Upper lobe of right lung (tissue), 1 donor: ENCODE results near the gene PARK7. TPM values are rescaled to one million over a fixed set of nuclear protein-coding genes. Genes with fewer than 3 reads are reported as not detected.
"Not testable (repeated sequence)": the region's sequence is repeated elsewhere in the genome, so short reads cannot be mapped to it uniquely, and the experiment has no call there.

Experiments
- ATAC-seq: fragments of 200-7000 bp; cut with Tn5 transposase; one replicate; pipeline ENCODE4 v1.9.1; 2020; ENCODE audit warnings: mild to moderate bottlenecking, moderate library complexity
- DNase-seq: peaks from one replicate; pipeline ENCODE4 v3.0.0-alpha.2; 2020
- H3K27ac ChIP-seq: fragments of 200-600 bp; one replicate; pipeline ENCODE4 v1.8.0; 2022
- H3K27me3 ChIP-seq: fragments of 200-600 bp; one replicate; pipeline ENCODE4 v1.8.0; 2022; ENCODE audit warnings: mild to moderate bottlenecking
- H3K36me3 ChIP-seq: fragments of 200-600 bp; one replicate; pipeline ENCODE4 v1.8.0; 2022
- H3K4me1 ChIP-seq: fragments of 200-600 bp; one replicate; pipeline ENCODE4 v1.8.0; 2022
- H3K4me3 ChIP-seq: fragments of 200-600 bp; one replicate; pipeline ENCODE4 v1.8.0; 2022; ENCODE audit warnings: mild to moderate bottlenecking
- H3K9me3 ChIP-seq: fragments of 200-600 bp; one replicate; pipeline ENCODE4 v1.8.0; 2022
- CTCF ChIP-seq: fragments of 200-600 bp; IDR thresholded peaks from one replicate; pipeline ENCODE4 v1.8.0; 2022; ENCODE audit warnings: antibody characterized with exemption
- intact Hi-C: fragments of 100-400 bp; cut with DNase I; formaldehyde crosslinking; loops from one replicate; pipeline ENCODE4 v1.11.0; 2022
- total RNA-seq: library from RNA; stranded (reverse); fragmentation: NEBNext Ultra II Directional; extraction: Animal tissue kit (Norgen Biotek cat#: 25700); gene quantifications from one replicate; pipeline ENCODE4 v1.2.1, GENCODE V29; 2021
- donor health status: DM: no; HTN: yes; CAD: no; lungs with severe emphysema.

PARK7 gene
- total RNA-seq, 1 donor from 2014 or later = 184 TPM

GRCh38 chr1:7940745-7941436 lies 20.6 kb upstream of the PARK7 start, which contains the start of gene TNFRSF9:
Gene TNFRSF9, minus strand, starts transcription at chr1:7940839. Its CDS starts 845 bp downstream, at chr1:7939994.
- no peak within 1 kb of the TSS for H3K27ac ChIP-seq
- H3K27me3 ChIP-seq = peaks cover 9% of the 10 kb centered on the region
- no peak for TF ChIP-seq CTCF
- peaks cover 7% of the 10 kb centered on the region for H3K4me1 ChIP-seq
- DNase-seq = peak; percentile 68
- no peaks in the 10 kb centered on the region for H3K36me3 ChIP-seq
- intact Hi-C loops = no loop called here
- no peaks in the 10 kb centered on the region for H3K9me3 ChIP-seq
- ATAC-seq = peak; percentile 40
- H3K4me3 ChIP-seq = no peak within 1 kb of the TSS

GRCh38 chr1:7941437-7941793 lies 20.1 kb upstream of the PARK7 start:
- intact Hi-C loops = no loop called here

GRCh38 chr1:7942214-7942921 lies 19.1 kb upstream of the PARK7 start:
- Histone ChIP-seq H3K4me3 (peak overlapping the region; percentile 32), H3K27ac (peak overlapping the region; percentile 33), H3K9me3 (no peaks in the 10 kb centered on the region), H3K4me1 (peaks cover 7% of the 10 kb centered on the region), H3K27me3 (peaks cover 4% of the 10 kb centered on the region), H3K36me3 (no peaks in the 10 kb centered on the region)
- TF ChIP-seq CTCF = peak; percentile 44
- DNase-seq = peak; percentile 80
- intact Hi-C loops = no loop called here
- ATAC-seq = peak; percentile 85

More at GRCh38 chr1:7941437-7941793, 20.1 kb upstream of the PARK7 start:
- Histone ChIP-seq H3K27me3 (peaks cover 9% of the 10 kb centered on the region), H3K9me3 (no peaks in the 10 kb centered on the region), H3K4me1 (peaks cover 7% of the 10 kb centered on the region), H3K27ac (no peak overlapping the region), H3K4me3 (no peak overlapping the region), H3K36me3 (no peaks in the 10 kb centered on the region)
- ATAC-seq (no peak), DNase-seq (no peak)
- TF ChIP-seq CTCF = no peak

GRCh38 chr1:7943251-7943650 lies 18.3 kb upstream of the PARK7 start:
- Histone ChIP-seq H3K4me1 (peaks cover 7% of the 10 kb centered on the region), H3K4me3 (no peak overlapping the region), H3K9me3 (no peaks in the 10 kb centered on the region), H3K27ac (no peak overlapping the region), H3K36me3 (no peaks in the 10 kb centered on the region), H3K27me3 (no peaks in the 10 kb centered on the region)
- peak; percentile 3 for ATAC-seq
- intact Hi-C loops = no loop called here
- TF ChIP-seq CTCF = no peak
- no peak for DNase-seq

- Histone ChIP-seq H3K27ac (no peak overlapping the region), H3K36me3 (no peaks in the 10 kb centered on the region), H3K4me1 (no peaks in the 10 kb centered on the region), H3K4me3 (no peak overlapping the region), H3K9me3 (no peaks in the 10 kb centered on the region), H3K27me3 (no peaks in the 10 kb centered on the region)
- no peak for ATAC-seq
- no peak for DNase-seq
- intact Hi-C loops = no loop called here
- TF ChIP-seq CTCF = no peak
Measured at GRCh38 chr1:7948960-7949359, 12.6 kb upstream of the PARK7 start.

GRCh38 chr1:7952791-7953190 lies 8.7 kb upstream of the PARK7 start:
- H3K4me1 ChIP-seq, H3K27ac ChIP-seq, H3K27me3 ChIP-seq, H3K9me3 ChIP-seq, ATAC-seq, H3K4me3 ChIP-seq, intact Hi-C loops, DNase-seq, H3K36me3 ChIP-seq: not testable (repeated sequence)
